NCI-H2196 treated with DMSO at 0.1 percent for 48 hours (cell line): ENCODE results near the gene MAPK1.
"Not testable (repeated sequence)": the region's sequence is repeated elsewhere in the genome, so short reads cannot be mapped to it uniquely, and the experiment has no call there.

ENCODE experiments used
- DNase-seq: peaks from one replicate; lab custom pipeline; 2025; ENCODE audit not compliant: unreplicated experiment; lab: John Stamatoyannopoulos, UW

Gene MAPK1

GRCh38 chr22:21823740-21824444 lies 43.6 kb downstream of the MAPK1 start:
- no peak for DNase-seq

DNA sequence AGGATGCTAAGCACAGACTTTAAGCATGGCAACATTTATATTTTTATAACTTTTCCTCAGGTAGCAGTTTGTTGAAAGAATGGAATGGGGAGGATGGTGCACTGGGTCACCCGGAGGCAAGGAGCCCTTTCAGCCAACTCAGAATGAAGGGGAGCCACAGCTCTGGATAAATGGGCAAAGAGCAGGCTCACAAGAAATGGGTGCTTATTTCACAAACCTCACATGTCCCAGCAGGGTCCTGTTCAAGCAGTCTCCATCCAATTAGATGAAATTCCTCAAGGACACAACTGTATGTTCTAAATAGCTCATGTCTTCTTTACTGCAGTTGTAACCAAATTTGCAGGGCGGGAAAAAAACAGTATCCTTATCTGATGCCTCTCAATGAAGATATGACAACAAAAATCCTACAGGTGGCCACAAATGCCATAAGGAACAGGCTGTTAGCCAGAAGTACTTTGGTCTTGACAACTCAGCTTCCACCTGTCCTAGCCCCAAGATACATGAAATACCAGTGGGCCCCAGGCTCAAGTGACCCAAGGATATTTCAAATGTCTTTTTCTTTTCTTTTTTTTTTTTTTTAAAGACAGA lies 48.2 kb downstream of the MAPK1 start:
- no peak for DNase-seq

DNA sequence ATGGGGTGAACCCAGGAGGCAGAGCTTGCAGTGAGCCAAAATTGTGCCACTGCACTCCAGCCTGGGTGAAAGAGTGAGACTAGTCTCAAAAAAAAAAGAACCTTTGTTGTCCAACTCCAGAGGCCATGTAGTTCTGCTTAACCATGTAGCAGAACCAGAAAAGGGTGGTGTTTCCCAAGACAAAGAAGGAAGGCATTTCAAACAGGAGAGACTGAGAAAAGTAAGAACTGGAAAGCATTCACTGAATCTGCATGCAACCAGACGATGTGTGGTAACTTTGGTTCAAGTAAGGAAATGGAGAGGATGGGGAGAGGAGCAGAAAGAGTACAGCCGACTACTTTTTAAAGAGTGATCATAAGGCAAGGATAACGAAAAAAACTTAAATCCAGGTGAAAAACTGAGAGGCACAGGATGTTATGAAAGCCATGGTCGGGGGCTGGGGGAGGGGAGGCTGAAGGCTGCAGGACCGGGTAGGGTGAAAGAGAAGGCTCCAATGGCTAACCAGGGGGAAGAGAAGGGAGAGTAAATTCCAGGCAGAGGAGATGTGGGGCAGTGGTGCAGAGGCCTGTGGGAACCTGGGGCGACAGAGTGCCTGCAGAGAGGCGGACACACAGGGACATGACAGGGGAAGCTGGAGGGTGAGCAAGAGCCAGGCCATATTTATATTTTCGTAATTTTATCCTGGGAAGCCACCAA lies 48.8 kb downstream of the MAPK1 start:
- DNase-seq = no peak

DNA sequence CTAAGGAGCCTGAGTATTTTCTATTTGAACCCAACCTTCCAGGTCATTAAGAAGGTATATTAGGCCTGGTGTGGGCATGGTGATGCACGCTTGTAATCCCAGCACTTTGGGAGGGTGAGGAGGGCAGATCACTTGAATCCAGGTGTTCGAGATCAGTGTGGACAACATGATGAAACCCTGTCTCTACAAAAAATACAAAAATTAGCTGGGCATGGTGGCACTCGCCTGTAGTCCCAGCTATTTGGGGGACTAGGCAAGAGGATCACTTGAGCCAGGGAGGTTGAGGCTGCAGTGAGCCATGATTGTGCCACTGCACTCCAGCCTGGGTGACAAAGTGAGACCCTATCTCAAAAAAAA lies 50.0 kb downstream of the MAPK1 start:
- not testable (repeated sequence) for DNase-seq

DNA sequence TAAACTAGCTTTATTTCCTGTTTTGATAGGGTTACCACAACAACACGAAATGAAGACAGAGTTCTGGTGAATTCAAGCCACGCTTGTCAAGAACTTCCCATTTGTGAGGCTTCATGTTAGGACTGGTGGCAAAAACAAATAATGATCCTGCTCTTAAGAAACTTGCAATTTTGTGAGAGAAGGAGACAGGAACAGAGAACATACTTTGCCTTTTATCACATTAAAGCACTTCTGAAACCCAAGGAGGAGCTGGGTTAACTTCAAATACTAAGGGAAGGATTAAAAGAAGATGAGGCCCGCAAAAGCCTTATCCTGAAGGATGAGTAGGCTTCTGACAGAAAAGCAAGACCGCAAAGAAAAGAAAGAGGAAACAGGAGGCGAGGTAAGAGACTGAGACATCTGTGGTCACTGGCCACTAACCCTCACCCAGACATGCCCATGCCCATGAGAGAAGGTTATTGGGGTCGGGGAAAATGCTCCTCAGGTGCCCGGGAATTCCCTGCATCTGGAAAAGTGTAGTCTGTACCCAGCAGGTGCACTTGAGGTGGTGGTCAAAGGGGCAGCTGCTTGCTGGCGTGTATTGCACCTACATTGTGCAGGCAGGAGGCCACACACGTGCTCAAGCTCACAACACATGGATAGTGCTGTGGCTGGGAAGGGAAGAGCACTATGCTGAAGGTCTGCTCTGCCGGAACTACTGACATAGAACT lies 50.5 kb downstream of the MAPK1 start:
- DNase-seq = no peak

- DNase-seq = no peak
These were observed 51.0 kb downstream of the MAPK1 start for GRCh38 chr22:21816472-21816786.

DNA sequence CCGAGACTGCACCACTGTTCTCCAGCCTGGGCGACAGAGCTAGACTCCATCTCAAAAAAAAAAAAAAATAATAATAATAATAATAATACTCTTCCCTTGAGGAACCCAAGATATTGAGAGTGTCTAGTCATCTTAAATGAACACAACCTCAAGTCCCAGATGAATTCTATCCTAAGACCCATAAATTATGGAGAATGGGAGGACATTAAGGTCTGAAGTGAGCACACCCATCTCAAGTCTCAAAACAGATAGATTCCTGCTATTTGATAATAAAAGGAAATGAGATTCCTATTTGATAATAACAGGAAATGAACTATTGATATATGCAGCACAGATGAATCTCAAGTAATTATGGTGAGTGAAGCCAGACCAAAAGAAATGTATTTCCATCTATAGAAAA lies 51.5 kb downstream of the MAPK1 start:
- no peak for DNase-seq

- DNase-seq = no peak
These were observed 52.1 kb downstream of the MAPK1 start for GRCh38 chr22:21815357-21815756.

DNA sequence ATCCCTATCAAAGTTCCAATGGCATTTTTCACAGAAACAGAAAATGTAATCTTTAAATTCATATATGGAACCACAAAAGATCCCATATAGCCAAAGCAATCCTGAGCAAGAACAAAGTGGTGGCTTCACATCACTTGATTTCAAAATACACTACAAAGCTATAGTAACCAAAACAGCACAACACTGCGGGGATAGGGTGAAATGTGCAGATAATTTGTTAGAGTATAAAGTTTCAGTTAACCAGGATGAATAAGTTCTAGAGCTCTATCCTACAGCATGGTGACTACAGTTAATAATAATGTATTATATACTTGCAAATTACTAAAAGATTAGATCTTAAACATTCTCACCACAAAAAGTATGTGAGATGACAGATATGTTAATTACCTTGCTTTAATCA lies 55.5 kb downstream of the MAPK1 start:
- no peak for DNase-seq

GRCh38 chr22:21807544-21808529 lies 59.6 kb downstream of the MAPK1 start:
- no peak for DNase-seq

DNA sequence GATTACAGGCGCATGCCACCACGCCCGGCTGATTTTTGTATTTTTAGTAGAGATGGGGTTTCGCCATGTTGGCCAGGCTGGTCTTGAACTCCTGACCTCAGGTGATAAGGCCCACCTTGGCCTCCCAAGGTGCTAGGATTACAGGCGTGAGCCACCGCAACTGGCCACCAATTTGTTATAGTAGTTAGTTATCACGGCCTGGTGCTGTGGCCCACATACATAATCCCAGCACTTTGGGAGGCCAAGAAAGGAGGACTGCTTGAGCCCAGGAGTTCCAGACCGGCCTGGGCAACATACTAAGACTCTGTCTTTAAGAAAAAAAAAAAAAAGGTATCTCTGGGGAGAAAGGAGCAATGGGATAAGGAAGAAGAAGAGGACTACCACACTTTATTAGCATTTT lies 62.1 kb downstream of the MAPK1 start:
- not testable (repeated sequence) for DNase-seq

DNA sequence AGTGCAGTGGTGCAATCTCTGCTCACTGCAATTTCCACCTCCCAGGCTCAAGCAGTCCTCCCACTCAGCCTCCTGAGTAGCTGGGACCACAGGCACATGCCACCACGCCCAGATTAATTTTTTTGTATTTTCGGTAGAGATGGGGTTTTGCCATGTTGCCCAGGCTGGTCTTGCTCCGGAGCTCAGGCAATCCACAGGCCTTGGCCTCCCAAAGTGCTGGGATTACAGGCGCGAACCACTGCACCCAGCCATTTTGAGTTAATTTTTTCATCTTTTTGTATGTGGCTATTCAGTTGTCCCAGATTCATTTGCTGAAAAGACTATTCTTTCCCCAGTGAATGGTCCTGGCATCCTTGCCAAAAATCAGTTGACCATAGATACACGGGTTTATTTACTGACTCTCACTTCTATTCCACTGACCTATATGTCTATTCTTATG lies 63.6 kb downstream of the MAPK1 start:
- no peak for DNase-seq

- DNase-seq = no peak
These were observed 64.8 kb downstream of the MAPK1 start for GRCh38 chr22:21802673-21803072.

DNA sequence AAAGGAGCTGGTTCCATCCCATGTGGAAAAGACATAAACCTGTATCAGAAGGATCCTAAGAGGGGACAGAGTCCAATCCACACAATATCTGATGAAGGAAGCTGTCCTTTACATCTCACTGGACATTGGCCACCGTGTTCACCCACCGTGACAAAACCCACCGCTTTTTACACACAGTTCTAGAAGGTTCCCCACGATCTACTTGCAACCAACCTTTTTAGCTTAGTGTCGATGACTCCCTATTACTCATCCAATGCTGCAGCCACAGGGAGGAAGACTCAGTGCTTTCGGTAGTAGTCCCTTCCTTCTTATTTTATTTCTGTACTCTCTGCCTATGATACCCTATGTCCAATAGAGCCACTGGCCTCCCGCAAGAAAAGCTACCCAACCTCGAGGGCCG lies 65.4 kb downstream of the MAPK1 start:
- DNase-seq = no peak

DNA sequence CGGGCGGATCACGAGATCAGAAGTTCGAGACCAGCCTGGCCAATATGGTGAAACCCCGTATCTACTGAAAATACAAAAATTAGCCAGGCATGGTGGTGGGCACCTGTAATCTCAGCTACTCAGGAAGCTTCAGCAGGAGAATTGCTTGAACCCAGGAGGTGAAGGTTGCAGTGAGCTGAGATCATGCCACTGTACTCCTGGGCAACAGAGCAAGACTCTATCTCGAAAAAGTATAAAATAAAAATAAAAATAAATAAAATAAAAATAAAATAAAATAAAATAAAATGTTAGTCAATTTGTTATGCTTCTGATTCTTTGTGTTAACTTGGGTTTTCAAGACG lies 66.2 kb downstream of the MAPK1 start:
- not testable (repeated sequence) for DNase-seq

DNA sequence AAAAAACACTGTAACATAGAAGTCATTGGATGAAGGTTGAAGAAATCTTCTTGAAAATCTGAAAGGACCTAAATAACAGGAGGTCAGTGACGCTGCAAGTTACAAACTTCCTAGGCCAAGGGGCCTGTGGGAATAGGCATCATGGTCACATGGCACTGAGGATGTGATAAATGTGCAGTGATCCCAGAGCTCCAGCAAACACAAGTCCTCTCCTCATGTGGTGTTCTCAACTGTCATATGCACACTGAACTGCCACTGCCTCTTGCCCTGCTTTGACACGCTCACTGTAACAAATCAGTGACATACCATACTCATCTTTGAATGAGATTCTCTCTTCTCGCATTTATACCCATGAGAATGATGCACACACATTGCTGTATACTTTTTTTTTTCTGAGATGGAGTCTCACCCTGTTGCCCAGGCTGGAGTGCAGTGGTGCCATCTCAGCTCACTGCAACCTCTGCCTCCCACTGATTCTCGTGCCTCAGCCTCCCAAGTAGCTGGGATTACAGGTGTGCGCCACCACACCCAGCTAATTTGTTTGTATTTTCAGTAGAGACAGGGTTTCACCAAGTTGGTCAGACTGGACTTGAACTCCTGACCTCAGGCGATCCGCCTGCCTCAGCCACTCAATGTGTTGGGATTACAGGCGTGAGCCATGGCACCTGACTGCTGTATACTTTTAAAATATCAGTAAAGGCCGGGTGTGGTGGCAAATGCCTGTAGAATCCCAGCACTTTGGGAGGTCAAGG lies 66.7 kb downstream of the MAPK1 start:
- no peak for DNase-seq

DNA sequence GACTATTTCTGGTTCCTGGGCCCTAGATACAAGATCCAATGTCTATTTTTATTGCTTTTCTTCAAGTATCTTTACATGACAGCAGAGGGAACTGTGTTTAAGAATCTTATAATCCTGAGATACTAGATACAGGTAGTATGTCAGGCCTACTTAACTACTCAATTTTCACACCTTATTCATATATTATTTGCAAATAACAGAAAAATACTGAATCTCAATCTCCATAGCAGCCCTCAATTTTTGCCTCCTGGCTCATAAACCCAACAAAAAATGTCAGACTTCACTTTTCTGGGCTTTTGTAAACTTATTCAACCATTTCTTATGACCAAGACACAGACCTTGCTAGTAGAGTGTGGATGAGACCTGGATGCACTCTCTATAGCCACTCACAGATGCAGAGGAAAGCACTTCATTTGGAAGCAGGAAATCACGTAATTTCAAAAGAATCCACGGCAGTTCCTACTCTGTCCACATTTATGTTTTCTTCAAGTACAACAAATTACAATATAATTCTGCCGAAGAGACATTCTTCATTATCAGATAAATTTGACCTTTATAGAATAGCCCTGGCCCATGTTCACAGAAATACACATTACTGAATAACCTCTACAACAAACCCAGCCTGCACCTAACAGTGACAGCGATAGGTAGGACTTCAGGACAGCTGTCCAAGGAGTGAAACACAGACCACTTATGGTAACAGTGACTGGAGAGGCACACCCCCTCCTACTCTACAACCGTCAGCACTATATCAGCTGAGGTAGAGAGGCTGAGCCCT lies 69.8 kb downstream of the MAPK1 start:
- no peak for DNase-seq

- no peak for DNase-seq
These were observed 70.6 kb downstream of the MAPK1 start for GRCh38 chr22:21796863-21797262.

GRCh38 chr22:21796231-21796630 lies 71.2 kb downstream of the MAPK1 start:
- DNase-seq = no peak
